ENCODE measurements around the gene RBM8A.
"Not testable (repeated sequence)": the region's sequence is repeated elsewhere in the genome, so short reads cannot be mapped to it uniquely, and the experiment has no call there.

Gene RBM8A

DNA sequence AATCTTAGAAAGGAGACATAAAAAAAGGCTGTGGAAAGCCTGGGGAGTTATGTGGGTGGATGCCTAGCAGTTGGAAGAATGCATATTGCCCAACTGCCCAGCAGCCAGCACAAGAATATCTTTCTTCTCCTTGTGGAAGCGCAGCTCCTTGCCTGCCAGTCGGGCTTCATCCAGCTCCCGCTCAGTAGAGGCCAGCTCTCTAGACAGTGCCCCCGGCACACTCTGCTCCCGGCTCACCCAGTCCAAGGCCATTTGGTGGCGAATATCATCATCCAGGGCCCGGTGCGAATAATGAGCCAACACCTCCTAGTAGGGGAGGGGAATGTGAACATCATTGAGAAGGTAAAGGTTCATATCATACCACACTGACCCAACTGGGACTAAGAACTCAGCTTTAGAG is 9.0 kb upstream of the RBM8A start:
- Histone ChIP-seq H3K4me1 (ENCODE audit: control insufficient read depth in 1 of 2, insufficient read depth in 1 of 2, low read depth in 1 of 2, low read length in 1 of 2) (peaks cover 10 to 13% of the 10 kb centered on the region in 2 experiments), H3K9me3 (no peaks in the 10 kb centered on the region), H3K4me3 (ENCODE audit: low read depth in 1 of 2, low read length in 1 of 2) (no peak overlapping the region), H3K27ac (no peak overlapping the region), H3K27me3 (no peaks in the 10 kb centered on the region), H3K36me3 (peaks cover 15% of the 10 kb centered on the region)
- TF ChIP-seq, protein P1, sequence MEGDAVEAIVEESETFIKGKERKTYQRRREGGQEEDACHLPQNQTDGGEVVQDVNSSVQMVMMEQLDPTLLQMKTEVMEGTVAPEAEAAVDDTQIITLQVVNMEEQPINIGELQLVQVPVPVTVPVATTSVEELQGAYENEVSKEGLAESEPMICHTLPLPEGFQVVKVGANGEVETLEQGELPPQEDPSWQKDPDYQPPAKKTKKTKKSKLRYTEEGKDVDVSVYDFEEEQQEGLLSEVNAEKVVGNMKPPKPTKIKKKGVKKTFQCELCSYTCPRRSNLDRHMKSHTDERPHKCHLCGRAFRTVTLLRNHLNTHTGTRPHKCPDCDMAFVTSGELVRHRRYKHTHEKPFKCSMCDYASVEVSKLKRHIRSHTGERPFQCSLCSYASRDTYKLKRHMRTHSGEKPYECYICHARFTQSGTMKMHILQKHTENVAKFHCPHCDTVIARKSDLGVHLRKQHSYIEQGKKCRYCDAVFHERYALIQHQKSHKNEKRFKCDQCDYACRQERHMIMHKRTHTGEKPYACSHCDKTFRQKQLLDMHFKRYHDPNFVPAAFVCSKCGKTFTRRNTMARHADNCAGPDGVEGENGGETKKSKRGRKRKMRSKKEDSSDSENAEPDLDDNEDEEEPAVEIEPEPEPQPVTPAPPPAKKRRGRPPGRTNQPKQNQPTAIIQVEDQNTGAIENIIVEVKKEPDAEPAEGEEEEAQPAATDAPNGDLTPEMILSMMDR (IDR thresholded peaks at IDR 0.05): no peak

DNA sequence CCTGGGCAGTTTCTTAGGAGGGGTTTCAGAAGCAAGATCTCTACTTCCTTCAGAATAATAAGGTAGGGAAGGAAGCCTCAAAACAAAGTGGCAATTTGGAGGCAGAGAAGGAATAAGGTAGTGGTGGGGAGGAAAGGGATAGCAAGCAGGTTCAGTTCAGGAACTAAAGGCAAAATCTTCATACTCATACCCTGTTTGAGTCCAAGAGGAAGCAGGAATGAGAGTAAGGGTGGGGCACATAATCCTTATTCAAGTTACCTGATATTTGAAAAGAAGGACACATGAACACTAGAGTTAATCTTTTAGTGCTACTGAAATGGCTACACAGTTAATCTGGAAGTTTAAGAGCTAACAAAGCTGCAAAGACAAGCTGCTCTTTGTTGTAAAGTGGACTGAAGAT is 8.4 kb upstream of the RBM8A start:
- Histone ChIP-seq H3K27ac (no peak overlapping the region), H3K36me3 (peaks cover 14% of the 10 kb centered on the region), H3K4me1 (ENCODE audit: control insufficient read depth in 1 of 2, insufficient read depth in 1 of 2, low read depth in 1 of 2, low read length in 1 of 2) (peaks cover 10 to 13% of the 10 kb centered on the region in 2 experiments), H3K9me3 (no peaks in the 10 kb centered on the region), H3K4me3 (ENCODE audit: low read depth in 1 of 2, low read length in 1 of 2) (no peak overlapping the region), H3K27me3 (no peaks in the 10 kb centered on the region)
- TF ChIP-seq, protein P1 (IDR thresholded peaks at IDR 0.05): no peak

DNA sequence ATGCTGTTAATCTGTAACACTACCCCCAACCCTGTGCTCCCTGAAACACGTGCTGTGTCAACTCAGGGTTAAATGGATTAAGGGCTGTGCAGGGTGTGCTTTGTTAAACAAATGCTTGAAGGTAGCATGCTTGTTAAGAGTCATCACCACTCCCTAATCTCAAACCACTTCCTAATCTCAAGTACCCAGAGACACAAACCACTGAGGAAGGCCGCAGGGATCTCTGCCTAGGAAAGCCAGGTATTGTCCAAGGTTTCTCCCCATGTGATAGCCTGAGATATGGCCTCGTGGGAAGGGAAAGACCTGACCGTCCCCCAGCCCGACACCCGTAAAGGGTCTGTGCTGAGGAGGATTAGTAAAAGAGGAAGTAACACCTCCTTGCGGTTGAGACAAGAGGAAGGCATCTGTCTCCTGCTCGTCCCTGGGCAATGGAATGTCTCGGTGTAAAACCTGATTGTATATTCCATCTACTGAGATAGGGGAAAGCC is 5.3 kb upstream of the RBM8A start:
- H3K4me1 ChIP-seq (ENCODE audit: control insufficient read depth in 1 of 2, insufficient read depth in 1 of 2, low read depth in 1 of 2, low read length in 1 of 2): peaks cover 16 to 21% of the 10 kb centered on the region in 2 experiments
- H3K36me3 ChIP-seq: peaks cover 14% of the 10 kb centered on the region
- not testable (repeated sequence) for H3K9me3 ChIP-seq, H3K27me3 ChIP-seq
- H3K27ac ChIP-seq: peak overlapping the region; percentile 72
- H3K4me3 ChIP-seq (ENCODE audit: low read depth in 1 of 2, low read length in 1 of 2): peak overlapping the region; percentile 8 to 41

DNA sequence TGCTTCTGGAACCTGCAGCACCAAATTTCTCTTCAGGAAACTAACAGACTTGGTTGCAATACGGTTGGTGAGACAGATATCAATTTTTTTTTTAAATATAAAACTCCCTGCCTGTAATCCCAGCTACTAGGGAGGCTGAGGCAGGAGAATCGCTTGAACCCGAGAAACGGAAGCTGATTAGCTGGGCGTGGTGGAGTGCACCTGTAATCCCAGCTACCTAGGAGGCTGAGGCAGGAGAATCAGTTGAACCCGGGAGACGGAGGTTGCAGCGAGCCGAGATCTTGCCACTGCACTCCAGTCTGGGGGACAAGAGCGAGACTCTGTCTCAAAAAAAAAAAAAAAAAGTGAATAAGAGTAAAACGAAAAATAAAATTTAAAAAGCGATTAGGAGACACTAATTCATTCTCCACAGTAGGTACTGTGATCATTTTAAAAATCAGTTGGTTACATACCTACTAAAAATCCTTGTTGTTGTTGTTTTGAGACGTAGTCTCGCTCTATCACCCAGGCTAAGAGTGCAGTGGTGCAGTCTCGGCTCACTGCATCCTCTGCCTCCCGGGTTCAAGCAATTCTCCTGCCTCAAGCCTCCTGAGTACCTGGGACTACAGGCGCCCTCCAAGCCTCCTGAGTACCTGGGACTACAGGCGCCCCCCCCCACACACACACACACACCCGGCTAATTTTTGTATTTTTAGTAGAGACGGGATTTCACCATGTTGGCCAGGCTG is 796 bp upstream of the RBM8A start:
- H3K27me3 ChIP-seq: no peaks in the 10 kb centered on the region
- peaks cover 13% of the 10 kb centered on the region for H3K36me3 ChIP-seq
- peaks cover 37 to 38% of the 10 kb centered on the region in 2 experiments for H3K4me1 ChIP-seq (ENCODE audit: control insufficient read depth in 1 of 2, insufficient read depth in 1 of 2, low read depth in 1 of 2, low read length in 1 of 2)
- TF ChIP-seq, protein P1 (IDR thresholded peaks at IDR 0.05): no peak
- H3K27ac ChIP-seq: peak overlapping the region; percentile 95
- no peaks in the 10 kb centered on the region for H3K9me3 ChIP-seq
- H3K4me3 ChIP-seq (ENCODE audit: low read depth in 1 of 2, low read length in 1 of 2): peak overlapping the region; percentile 67 to 95

DNA sequence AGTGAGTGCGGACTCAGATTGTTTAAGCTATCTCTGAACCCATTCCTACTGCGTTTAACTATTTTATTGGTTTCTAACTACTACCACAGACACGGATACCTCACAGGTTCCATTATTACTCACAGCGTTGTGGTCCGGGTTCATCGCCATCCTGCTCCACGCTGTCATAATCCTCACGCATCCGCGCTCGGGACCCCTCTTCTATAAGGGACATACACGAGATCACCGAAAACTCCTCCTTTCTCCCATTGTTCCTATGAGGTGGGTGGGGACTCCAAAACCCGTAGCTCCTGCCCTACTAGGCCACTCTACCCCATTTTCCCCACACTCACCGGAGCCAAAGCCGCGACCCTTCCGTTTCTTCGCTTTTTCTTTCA is 610 bp downstream of the RBM8A start:
- Histone ChIP-seq H3K4me3 (ENCODE audit: low read depth in 1 of 2, low read length in 1 of 2) (peak overlapping the region; percentile 67 to 95), H3K27me3 (no peaks in the 10 kb centered on the region), H3K9me3 (no peaks in the 10 kb centered on the region), H3K4me1 (ENCODE audit: control insufficient read depth in 1 of 2, insufficient read depth in 1 of 2, low read depth in 1 of 2, low read length in 1 of 2) (peaks cover 40 to 42% of the 10 kb centered on the region in 2 experiments), H3K36me3 (peaks cover 13% of the 10 kb centered on the region), H3K27ac (peak overlapping the region; percentile 95)
- TF ChIP-seq, protein P1 (IDR thresholded peaks at IDR 0.05): no peak

DNA sequence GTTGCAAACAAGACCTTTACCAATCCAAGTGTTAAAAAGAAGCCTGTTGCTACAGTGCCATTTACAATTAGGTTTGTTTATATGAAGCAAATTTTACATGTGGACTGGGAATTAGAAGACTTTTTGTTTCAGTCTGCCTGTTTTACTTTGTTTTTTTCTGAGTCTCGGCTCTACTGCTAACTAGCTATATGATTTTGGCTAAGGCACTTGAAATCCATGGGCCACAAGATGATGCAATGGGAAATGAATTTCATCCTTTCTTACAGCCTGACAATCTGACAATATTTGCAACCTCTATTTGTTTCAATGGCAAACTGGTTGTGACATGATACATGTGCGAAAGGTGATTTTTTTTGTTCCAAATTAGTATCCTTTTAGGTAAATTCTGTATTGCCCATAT is 5.0 kb downstream of the RBM8A start:
- peak overlapping the region; percentile 67 for H3K27ac ChIP-seq
- H3K36me3 ChIP-seq: peaks cover 13% of the 10 kb centered on the region
- no peaks in the 10 kb centered on the region for H3K27me3 ChIP-seq
- peaks cover 60 to 66% of the 10 kb centered on the region in 2 experiments for H3K4me1 ChIP-seq (ENCODE audit: control insufficient read depth in 1 of 2, insufficient read depth in 1 of 2, low read depth in 1 of 2, low read length in 1 of 2)
- H3K9me3 ChIP-seq: no peaks in the 10 kb centered on the region
- TF ChIP-seq, protein P1 (IDR thresholded peaks at IDR 0.05): no peak
- H3K4me3 ChIP-seq (ENCODE audit: low read depth in 1 of 2, low read length in 1 of 2): no peak overlapping the region

DNA sequence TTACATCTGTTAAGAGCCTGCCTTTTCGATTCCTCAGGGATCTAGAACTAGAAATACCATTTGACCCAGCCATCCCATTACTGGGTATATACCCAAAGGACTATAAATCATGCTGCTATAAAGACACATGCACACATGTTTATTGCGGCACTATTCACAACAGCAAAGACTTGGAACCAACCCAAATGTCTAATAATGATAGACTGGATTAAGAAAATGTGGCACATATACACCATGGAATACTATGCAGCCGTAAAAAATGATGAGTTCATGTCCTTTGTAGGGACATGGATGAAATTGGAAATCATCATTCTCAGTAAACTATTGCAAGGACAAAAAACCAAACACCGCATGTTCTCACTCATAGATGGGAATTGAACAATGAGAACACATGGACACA is 7.0 kb downstream of the RBM8A start:
- H3K4me3 ChIP-seq (ENCODE audit: low read depth in 1 of 2, low read length in 1 of 2); H3K27me3 ChIP-seq; H3K9me3 ChIP-seq; H3K27ac ChIP-seq: not testable (repeated sequence)
- peaks cover 10% of the 10 kb centered on the region for H3K36me3 ChIP-seq
- H3K4me1 ChIP-seq (ENCODE audit: control insufficient read depth in 1 of 2, insufficient read depth in 1 of 2, low read depth in 1 of 2, low read length in 1 of 2): peaks cover 47 to 53% of the 10 kb centered on the region in 2 experiments

All from neutrophil (primary cell).